ENCODE data around the gene CST3. TPM values are rescaled to one million over a fixed set of nuclear protein-coding genes. Genes with fewer than 3 reads are reported as not detected.

Gene CST3, protein sequence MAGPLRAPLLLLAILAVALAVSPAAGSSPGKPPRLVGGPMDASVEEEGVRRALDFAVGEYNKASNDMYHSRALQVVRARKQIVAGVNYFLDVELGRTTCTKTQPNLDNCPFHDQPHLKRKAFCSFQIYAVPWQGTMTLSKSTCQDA
- 466 and 506 TPM in 2 replicates for total RNA-seq

DNA sequence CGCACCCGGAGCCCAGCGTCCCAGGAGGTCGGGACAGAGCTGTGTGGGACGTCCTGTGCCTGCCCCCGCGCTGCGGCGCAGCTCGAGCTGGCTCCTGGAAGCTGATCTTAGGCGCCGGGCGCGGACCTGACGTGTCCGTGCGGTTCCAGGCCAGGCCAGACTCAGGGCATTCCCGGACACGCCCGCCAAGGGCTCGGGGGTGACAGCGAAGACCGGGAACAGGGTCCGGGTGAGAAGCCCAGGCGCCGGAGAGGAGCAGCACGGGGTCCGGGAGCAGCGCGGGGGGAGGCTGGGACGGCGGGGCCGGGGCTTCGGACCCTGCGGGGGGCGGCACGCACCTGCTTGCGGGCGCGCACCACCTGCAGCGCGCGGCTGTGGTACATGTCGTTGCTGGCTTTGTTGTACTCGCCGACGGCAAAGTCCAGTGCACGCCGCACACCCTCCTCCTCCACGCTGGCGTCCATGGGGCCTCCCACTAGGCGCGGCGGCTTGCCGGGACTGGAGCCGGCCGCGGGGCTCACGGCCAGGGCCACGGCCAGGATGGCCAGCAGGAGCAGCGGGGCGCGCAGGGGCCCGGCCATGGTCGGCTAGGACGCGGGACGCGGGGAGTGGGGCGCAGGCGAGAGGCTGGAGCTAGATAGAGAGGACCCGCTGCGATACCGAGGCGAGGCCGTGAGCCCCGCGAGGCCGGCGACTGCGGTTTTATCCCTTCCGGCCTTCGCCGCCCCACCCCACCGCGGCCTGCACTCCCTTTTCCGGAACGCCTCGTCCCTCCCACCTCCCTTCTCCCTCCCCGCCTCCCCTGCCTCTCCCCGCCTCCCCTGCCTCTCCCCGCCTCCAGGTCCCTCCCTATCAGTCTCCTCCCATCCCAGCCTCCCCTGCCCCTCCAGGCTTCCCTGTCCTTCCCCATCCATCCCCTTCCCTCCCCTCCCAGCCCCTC lies at the start of gene CST3:
Gene CST3 (minus strand): TSS at position 674 of the 940 bp plus-strand sequence. CDS start 93 bp downstream, at position 581.

DNA sequence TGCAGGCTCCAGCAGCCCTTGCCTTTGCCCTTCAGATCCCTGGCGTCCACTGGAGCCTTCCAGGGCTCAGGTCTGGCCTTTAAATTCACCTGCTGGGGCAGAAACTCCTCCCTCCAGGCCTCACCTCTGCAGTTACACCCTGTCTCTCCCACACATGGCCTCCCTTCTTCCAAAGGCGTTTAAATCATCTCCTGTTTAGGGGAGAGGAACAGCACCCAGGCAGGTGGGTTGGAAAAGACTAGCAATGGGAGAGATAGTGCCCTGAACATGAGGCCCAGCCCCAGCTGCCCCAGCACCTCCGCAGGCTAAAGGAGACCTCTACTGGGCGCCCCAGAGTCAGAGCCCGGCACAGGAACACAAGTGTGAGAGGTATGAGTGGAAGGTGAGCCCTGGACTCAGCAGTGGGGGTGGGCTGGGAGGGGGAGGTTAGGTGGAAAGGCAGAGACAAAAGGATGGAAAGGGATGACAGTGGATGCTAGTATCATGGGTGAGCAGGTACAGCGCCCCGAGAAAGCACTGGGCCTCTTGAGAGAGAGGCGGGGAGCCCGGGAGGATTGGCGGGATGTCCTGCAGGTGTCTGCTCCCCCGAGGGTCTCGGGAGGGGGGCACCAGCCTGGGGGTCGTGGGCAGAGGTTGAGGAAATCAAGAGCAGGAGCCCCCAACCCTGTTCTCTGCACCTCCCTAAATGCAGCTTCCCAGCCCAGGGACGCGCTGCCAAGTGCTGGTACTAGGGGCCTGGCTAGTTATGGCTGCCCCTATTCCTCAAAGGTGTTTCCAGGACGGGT lies 31.7 kb downstream of the CST3 start, which contains the start of gene CST9:
Gene CST9 (minus strand): TSS at position 51 of the 785 bp plus-strand sequence. CDS start 53 bp downstream, outside the sequence.

Other genes with a start within 250 kb of the CST3 start
- 2.9 and 4.9 TPM in 2 replicates for gene NAPB, start 216.5 kb downstream of the CST3 start, total RNA-seq
- gene CSTL1, start 198.3 kb downstream of the CST3 start, total RNA-seq = not detected in 2 replicates
- not detected in 2 replicates for gene CST11, start 185.1 kb downstream of the CST3 start, total RNA-seq
- not detected in 2 replicates for gene CST8, start 146.8 kb downstream of the CST3 start, total RNA-seq
- gene CST9L, start 69.5 kb downstream of the CST3 start, total RNA-seq = not detected in 2 replicates
- not detected in 2 replicates for gene CST9, start 32.0 kb downstream of the CST3 start, total RNA-seq
- gene CST4, start 51.1 kb upstream of the CST3 start, total RNA-seq = not detected in 2 replicates
- gene CST1, start 113.0 kb upstream of the CST3 start, total RNA-seq = 0.28 TPM in 1 of 2 replicates, not detected in the other
- not detected in 2 replicates for gene CST2, start 188.8 kb upstream of the CST3 start, total RNA-seq
- gene CST5, start 241.8 kb upstream of the CST3 start, total RNA-seq = not detected in 2 replicates